ENCODE data around the gene SH3RF3. TPM values are rescaled to one million over a fixed set of nuclear protein-coding genes. Genes with fewer than 3 reads are reported as not detected.

SH3RF3 gene
- total and polyA plus RNA-seq, 2 of the 13 experiments (the other 11 are each of a cell fraction or from before 2014, with no cell fraction given): 0.04 TPM; not detected in 1

- TF ChIP-seq THYN1 (CRISPR knock-in tag; IDR thresholded peaks at IDR 0.05; ENCODE audit: borderline replicate concordance, low read depth) (no peak), ATAD3A (CRISPR knock-in tag; IDR thresholded peaks at IDR 0.05) (no peak)
These were observed 325.3 kb downstream of the SH3RF3 start (continued) for GRCh38 chr2:109454304-109454703.

GRCh38 chr2:109454765-109455394 lies 325.9 kb downstream of the SH3RF3 start:
- DNase-seq (ENCODE audit: low spot score): no peak
- ATAC-seq: no peak

More at GRCh38 chr2:109454765-109455394, 325.9 kb downstream of the SH3RF3 start:
- H4K20me1 ChIP-seq (ENCODE audit: insufficient read depth, low read length): no peaks in the 10 kb centered on the region
- in situ Hi-C loops (cut with HindIII; ENCODE audit: extremely low pct_ligation_motif_present, low pct_unique_long_range_greater_than_20kb): no loop called here
- H3K9me3 ChIP-seq (ENCODE audit: low read length): no peaks in the 10 kb centered on the region
- no peak overlapping the region for H3K4me2 ChIP-seq (ENCODE audit: low read depth, low read length)
- no peak overlapping the region for H2AFZ ChIP-seq (ENCODE audit: low read length)
- no peaks in the 10 kb centered on the region for H3K79me2 ChIP-seq (ENCODE audit: insufficient read depth, low read length)
- no peaks in the 10 kb centered on the region for H3K36me3 ChIP-seq (replicated peaks in 1 of 2; ENCODE audit: control insufficient read depth in 1 of 2, insufficient read depth in 2 of 2, low read length in 2 of 2)
- CTCF ChIA-PET (ENCODE audit: low intra/inter-chr PET ratio, low total read pairs): no interaction called here
- intact Hi-C loops (cut with micrococcal nuclease; ENCODE audit: unreplicated experiment): no loop called here
- H3K27me3 ChIP-seq (ENCODE audit: control insufficient read depth in 1 of 2, insufficient read depth in 2 of 2, low read length in 2 of 2): peaks cover 0 to 2% of the 10 kb centered on the region in 2 experiments; a peak in 2 of 5 replicates
- POLR2A ChIA-PET: no interaction called here
- H3K27ac ChIP-seq (ENCODE audit: extremely low read length, insufficient read depth, low read length): no peak overlapping the region
- WGBS (ENCODE audit: low lambda C conversion rate): 28% methylated on average over 7 of the region's 7 CpGs
- TF ChIP-seq, protein P1, sequence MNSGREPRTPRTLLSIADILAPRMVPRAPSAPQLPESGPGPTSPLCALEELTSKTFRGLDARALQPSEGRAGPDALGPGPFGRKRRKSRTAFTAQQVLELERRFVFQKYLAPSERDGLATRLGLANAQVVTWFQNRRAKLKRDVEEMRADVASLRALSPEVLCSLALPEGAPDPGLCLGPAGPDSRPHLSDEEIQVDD (CRISPR knock-in tag; IDR thresholded peaks at IDR 0.05; ENCODE audit: borderline replicate concordance): no peak
- no peak for TF ChIP-seq ZNF251 (CRISPR knock-in tag; IDR thresholded peaks at IDR 0.05)
- no peak for TF ChIP-seq ETV5 (CRISPR knock-in tag; IDR thresholded peaks at IDR 0.05; ENCODE audit: borderline replicate concordance)
- peak; percentile 80 for TF ChIP-seq ZNF768 (CRISPR knock-in tag; IDR thresholded peaks at IDR 0.05)
- H3K4me1 ChIP-seq (ENCODE audit: insufficient read depth, low read length): no peaks in the 10 kb centered on the region
- BruUV-seq (replicated peaks): no TSS peak
- H3K9ac ChIP-seq (ENCODE audit: insufficient read depth, low read depth, low read length): no peak overlapping the region
- no peak for FAIRE-seq
- no peak overlapping the region for H3K4me3 ChIP-seq (replicated peaks in 1 of 3; ENCODE audit: insufficient read depth in 1 of 3, low read depth in 2 of 3, low read length in 3 of 3)
